ENCODE data around the gene POLRMT.
"Not testable (repeated sequence)": the region's sequence is repeated elsewhere in the genome, so short reads cannot be mapped to it uniquely, and the experiment has no call there.

GRCh38 chr19:629515-629914 lies 3.8 kb downstream of the POLRMT start:
- TF ChIP-seq EZH2 (IDR thresholded peaks at IDR 0.05; ENCODE audit: low read length): not testable (repeated sequence)
- TF ChIP-seq, protein P1, sequence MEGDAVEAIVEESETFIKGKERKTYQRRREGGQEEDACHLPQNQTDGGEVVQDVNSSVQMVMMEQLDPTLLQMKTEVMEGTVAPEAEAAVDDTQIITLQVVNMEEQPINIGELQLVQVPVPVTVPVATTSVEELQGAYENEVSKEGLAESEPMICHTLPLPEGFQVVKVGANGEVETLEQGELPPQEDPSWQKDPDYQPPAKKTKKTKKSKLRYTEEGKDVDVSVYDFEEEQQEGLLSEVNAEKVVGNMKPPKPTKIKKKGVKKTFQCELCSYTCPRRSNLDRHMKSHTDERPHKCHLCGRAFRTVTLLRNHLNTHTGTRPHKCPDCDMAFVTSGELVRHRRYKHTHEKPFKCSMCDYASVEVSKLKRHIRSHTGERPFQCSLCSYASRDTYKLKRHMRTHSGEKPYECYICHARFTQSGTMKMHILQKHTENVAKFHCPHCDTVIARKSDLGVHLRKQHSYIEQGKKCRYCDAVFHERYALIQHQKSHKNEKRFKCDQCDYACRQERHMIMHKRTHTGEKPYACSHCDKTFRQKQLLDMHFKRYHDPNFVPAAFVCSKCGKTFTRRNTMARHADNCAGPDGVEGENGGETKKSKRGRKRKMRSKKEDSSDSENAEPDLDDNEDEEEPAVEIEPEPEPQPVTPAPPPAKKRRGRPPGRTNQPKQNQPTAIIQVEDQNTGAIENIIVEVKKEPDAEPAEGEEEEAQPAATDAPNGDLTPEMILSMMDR (optimal IDR thresholded peaks at IDR 0.05 in 1 of 3, IDR thresholded peaks at IDR 0.05 in 1 of 3, conservative IDR thresholded peaks at IDR 0.05 in 1 of 3; ENCODE audit: extremely low read depth in 1 of 3, insufficient read depth in 2 of 3, low read length in 3 of 3): not testable (repeated sequence)
